Dendritic cell treated with granulocyte-macrophage colony-stimulating factor and Interleukin-4, amounts not matched to agents 40 ng/mL and 50 ng/mL, for 4 days (primary cell): ENCODE data around the gene ST8SIA6.
"Not testable (repeated sequence)": the region's sequence is repeated elsewhere in the genome, so short reads cannot be mapped to it uniquely, and the experiment has no call there.

ENCODE experiments used
- H3K27ac Mint-ChIP-seq: one replicate; pipeline ENCODE4 v1.8.0; 2022; ENCODE audit warnings: mild to moderate bottlenecking, mixed read lengths
- H3K27me3 Mint-ChIP-seq: one replicate; pipeline ENCODE4 v1.8.0; 2022; ENCODE audit warnings: mild to moderate bottlenecking, mixed read lengths
- H3K36me3 Mint-ChIP-seq: one replicate; pipeline ENCODE4 v1.8.0; 2022; ENCODE audit warnings: low read depth, mixed read lengths
- H3K4me1 Mint-ChIP-seq: one replicate; pipeline ENCODE4 v1.8.0; 2022; ENCODE audit warnings: low read depth, mixed read lengths
- H3K4me3 Mint-ChIP-seq: one replicate; pipeline ENCODE4 v1.8.0; 2022; ENCODE audit warnings: mild to moderate bottlenecking, moderate library complexity, mixed read lengths
- H3K9me3 Mint-ChIP-seq: one replicate; pipeline ENCODE4 v1.8.0; 2022; ENCODE audit warnings: mixed read lengths
- intact Hi-C: fragments of 100-400 bp; cut with micrococcal nuclease; formaldehyde crosslinking; loops from one replicate; pipeline ENCODE4 v1.15.0; 2022

ST8SIA6 gene

GRCh38 chr10:17410907-17411306, 43.5 kb downstream of the ST8SIA6 start:
- Mint-ChIP-seq H3K4me3 (no peak overlapping the region), H3K36me3 (no peaks in the 10 kb centered on the region), H3K27ac (no peak overlapping the region), H3K27me3 (no peaks in the 10 kb centered on the region), H3K4me1 (no peaks in the 10 kb centered on the region), H3K9me3 (no peaks in the 10 kb centered on the region)
- intact Hi-C loops = no loop called here

- no peak overlapping the region for H3K27ac Mint-ChIP-seq
These were observed 45.1 kb downstream of the ST8SIA6 start for GRCh38 chr10:17409170-17409733.

GRCh38 chr10:17407047-17407446, 47.3 kb downstream of the ST8SIA6 start:
- no peaks in the 10 kb centered on the region for H3K36me3 Mint-ChIP-seq
- H3K9me3 Mint-ChIP-seq = no peaks in the 10 kb centered on the region
- H3K4me3 Mint-ChIP-seq = no peak overlapping the region
- no peaks in the 10 kb centered on the region for H3K4me1 Mint-ChIP-seq
- no peaks in the 10 kb centered on the region for H3K27me3 Mint-ChIP-seq
- no peak overlapping the region for H3K27ac Mint-ChIP-seq
- intact Hi-C loops = no loop called here

More at GRCh38 chr10:17409170-17409733, 45.1 kb downstream of the ST8SIA6 start:
- no peaks in the 10 kb centered on the region for H3K4me1 Mint-ChIP-seq
- no peaks in the 10 kb centered on the region for H3K27me3 Mint-ChIP-seq
- no peaks in the 10 kb centered on the region for H3K9me3 Mint-ChIP-seq
- no peaks in the 10 kb centered on the region for H3K36me3 Mint-ChIP-seq
- H3K4me3 Mint-ChIP-seq = no peak overlapping the region
- intact Hi-C loops = loop anchor here (1.0 kb wide), 1 partner anchor 190 kb away; no protein-coding TSS in a partner anchor

GRCh38 chr10:17406036-17406834, 48.2 kb downstream of the ST8SIA6 start:
- no peak overlapping the region for H3K27ac Mint-ChIP-seq
- no peaks in the 10 kb centered on the region for H3K36me3 Mint-ChIP-seq
- no peak overlapping the region for H3K4me3 Mint-ChIP-seq
- no peaks in the 10 kb centered on the region for H3K27me3 Mint-ChIP-seq
- H3K4me1 Mint-ChIP-seq = no peaks in the 10 kb centered on the region
- intact Hi-C loops = no loop called here
- no peaks in the 10 kb centered on the region for H3K9me3 Mint-ChIP-seq

GRCh38 chr10:17403161-17403560, 51.2 kb downstream of the ST8SIA6 start:
- Mint-ChIP-seq H3K27ac (no peak overlapping the region), H3K4me3 (no peak overlapping the region), H3K4me1 (no peaks in the 10 kb centered on the region), H3K9me3 (no peaks in the 10 kb centered on the region), H3K27me3 (no peaks in the 10 kb centered on the region), H3K36me3 (no peaks in the 10 kb centered on the region)
- intact Hi-C loops = no loop called here

- H3K36me3 Mint-ChIP-seq, intact Hi-C loops, H3K4me1 Mint-ChIP-seq, H3K9me3 Mint-ChIP-seq, H3K27ac Mint-ChIP-seq, H3K4me3 Mint-ChIP-seq, H3K27me3 Mint-ChIP-seq: not testable (repeated sequence)
These were observed 52.4 kb downstream of the ST8SIA6 start for GRCh38 chr10:17402040-17402439.

- no peaks in the 10 kb centered on the region for H3K36me3 Mint-ChIP-seq
- intact Hi-C loops = no loop called here
- no peaks in the 10 kb centered on the region for H3K27me3 Mint-ChIP-seq
- no peak overlapping the region for H3K4me3 Mint-ChIP-seq
- no peak overlapping the region for H3K27ac Mint-ChIP-seq
- H3K9me3 Mint-ChIP-seq = no peaks in the 10 kb centered on the region
- H3K4me1 Mint-ChIP-seq = peaks cover 12% of the 10 kb centered on the region
These were observed 58.4 kb downstream of the ST8SIA6 start for GRCh38 chr10:17396004-17396403.

GRCh38 chr10:17394854-17395253, 59.5 kb downstream of the ST8SIA6 start:
- Mint-ChIP-seq H3K36me3 (no peaks in the 10 kb centered on the region), H3K27ac (no peak overlapping the region), H3K9me3 (no peaks in the 10 kb centered on the region), H3K27me3 (no peaks in the 10 kb centered on the region), H3K4me3 (no peak overlapping the region), H3K4me1 (peaks cover 12% of the 10 kb centered on the region)
- intact Hi-C loops = no loop called here

GRCh38 chr10:17387861-17388503, 66.4 kb downstream of the ST8SIA6 start:
- H3K36me3 Mint-ChIP-seq = peaks cover 18% of the 10 kb centered on the region
- H3K4me1 Mint-ChIP-seq = peaks cover 4% of the 10 kb centered on the region
- intact Hi-C loops = no loop called here
- no peaks in the 10 kb centered on the region for H3K27me3 Mint-ChIP-seq
- H3K27ac Mint-ChIP-seq = no peak overlapping the region
- H3K4me3 Mint-ChIP-seq = no peak overlapping the region
- H3K9me3 Mint-ChIP-seq = peaks cover 8% of the 10 kb centered on the region

- Mint-ChIP-seq H3K9me3 (peaks cover 8% of the 10 kb centered on the region), H3K4me1 (no peaks in the 10 kb centered on the region), H3K36me3 (peaks cover 18% of the 10 kb centered on the region), H3K4me3 (no peak overlapping the region), H3K27ac (no peak overlapping the region), H3K27me3 (no peaks in the 10 kb centered on the region)
- intact Hi-C loops = no loop called here
These were observed 67.7 kb downstream of the ST8SIA6 start for GRCh38 chr10:17386616-17387075.

- intact Hi-C loops = no loop called here
- no peak overlapping the region for H3K27ac Mint-ChIP-seq
- H3K4me3 Mint-ChIP-seq = no peak overlapping the region
- peaks cover 8% of the 10 kb centered on the region for H3K9me3 Mint-ChIP-seq
- H3K36me3 Mint-ChIP-seq = peaks cover 18% of the 10 kb centered on the region
- no peaks in the 10 kb centered on the region for H3K27me3 Mint-ChIP-seq
- no peaks in the 10 kb centered on the region for H3K4me1 Mint-ChIP-seq
These were observed 68.4 kb downstream of the ST8SIA6 start for GRCh38 chr10:17386021-17386420.

GRCh38 chr10:17385066-17385465, 69.3 kb downstream of the ST8SIA6 start:
- Mint-ChIP-seq H3K27ac (no peak overlapping the region), H3K4me3 (no peak overlapping the region), H3K9me3 (peaks cover 8% of the 10 kb centered on the region)

GRCh38 chr10:17383801-17384555, 70.4 kb downstream of the ST8SIA6 start:
- Mint-ChIP-seq H3K27me3 (no peaks in the 10 kb centered on the region), H3K4me3 (no peak overlapping the region), H3K9me3 (peaks cover 8% of the 10 kb centered on the region), H3K27ac (no peak overlapping the region), H3K4me1 (no peaks in the 10 kb centered on the region), H3K36me3 (peaks cover 18% of the 10 kb centered on the region)
- intact Hi-C loops = no loop called here

More at GRCh38 chr10:17385066-17385465, 69.3 kb downstream of the ST8SIA6 start:
- Mint-ChIP-seq H3K36me3 (peaks cover 18% of the 10 kb centered on the region), H3K27me3 (no peaks in the 10 kb centered on the region), H3K4me1 (no peaks in the 10 kb centered on the region)
- intact Hi-C loops = no loop called here
